DOHH2 (cell line): ENCODE measurements around the gene ERCC3.

Source experiments
- H3F3A ChIP-seq: fragments of 200-600 bp; sonication (generic), shearing (Covaris generic); 2 replicates; pipeline ENCODE4 v1.6.0; 2016; ENCODE audit warnings: antibody characterized with exemption, mild to moderate bottlenecking; ENCODE audit not compliant: control insufficient read depth, insufficient read depth
- H3K27ac ChIP-seq: fragments of 200-600 bp; sonication (generic); 2 replicates; pipeline ENCODE4 v1.5.1; 2014; ENCODE audit warnings: low read depth, mild to moderate bottlenecking, low read length, moderate library complexity
- H3K27me3 ChIP-seq: fragments of 200-600 bp; sonication (generic); 2 replicates; pipeline ENCODE4 v1.6.1; 2014; ENCODE audit warnings: mild to moderate bottlenecking, low read length, mixed read lengths; ENCODE audit not compliant: control insufficient read depth
- H3K36me3 ChIP-seq: fragments of 200-600 bp; sonication (generic); 2 replicates; pipeline ENCODE4 v1.6.1; 2014; ENCODE audit warnings: mild to moderate bottlenecking, low read length, moderate library complexity, mixed read lengths; ENCODE audit not compliant: control insufficient read depth
- H3K4me1 ChIP-seq: fragments of 200-600 bp; sonication (generic); 2 replicates; pipeline ENCODE4 v1.6.1; 2014; ENCODE audit warnings: mild to moderate bottlenecking, low read length, mixed read lengths; ENCODE audit not compliant: control insufficient read depth
- H3K4me2 ChIP-seq: fragments of 200-600 bp; sonication (generic); 2 replicates; pipeline ENCODE4 v1.6.0; 2014; ENCODE audit warnings: mild to moderate bottlenecking, low read length, moderate library complexity
- H3K4me3 ChIP-seq: fragments of 200-600 bp; sonication (generic); 2 replicates; pipeline ENCODE4 v1.5.1; 2014; ENCODE audit warnings: mild to moderate bottlenecking, low read length, mixed read lengths
- H3K79me2 ChIP-seq: fragments of 200-600 bp; sonication (generic); 2 replicates; pipeline ENCODE4 v1.6.1; 2014; ENCODE audit warnings: mild to moderate bottlenecking, low read length, mixed read lengths; ENCODE audit not compliant: control insufficient read depth
- H3K9me2 ChIP-seq: fragments of 200-600 bp; sonication (generic); replicated peaks from 2 replicates; pipeline ENCODE4 v1.6.1; 2014; ENCODE audit warnings: mild to moderate bottlenecking, low read length, mixed read lengths; ENCODE audit not compliant: control insufficient read depth
- H3K9me3 ChIP-seq: fragments of 200-600 bp; sonication (generic); 2 replicates; pipeline ENCODE4 v1.6.1; 2014; ENCODE audit warnings: antibody characterized with exemption, low read length, mixed read lengths; ENCODE audit not compliant: control insufficient read depth, insufficient read depth
- H4K20me1 ChIP-seq: fragments of 200-600 bp; sonication (generic); 2 replicates; pipeline ENCODE4 v1.6.0; 2014; ENCODE audit warnings: low read depth, mild to moderate bottlenecking, antibody characterized with exemption, low read length, moderate library complexity; ENCODE audit not compliant: control insufficient read depth, insufficient read depth
- EZH2phosphoT487 ChIP-seq: fragments of 200-600 bp; sonication (generic); IDR thresholded peaks from 2 replicates; pipeline ENCODE4 v1.6.1; 2017; ENCODE audit warnings: borderline replicate concordance, mild to moderate bottlenecking, antibody characterized with exemption, low read length, moderate library complexity, mixed read lengths
- TF ChIP-seq, protein P1 (sequence below): fragments of 200-600 bp; sonication (generic); IDR thresholded peaks from one replicate; pipeline ENCODE4 v1.5.1; 2014; ENCODE audit warnings: antibody characterized with exemption, mild to moderate bottlenecking, low read depth, low read length; ENCODE audit not compliant: poor library complexity, severe bottlenecking

ERCC3 gene

DNA sequence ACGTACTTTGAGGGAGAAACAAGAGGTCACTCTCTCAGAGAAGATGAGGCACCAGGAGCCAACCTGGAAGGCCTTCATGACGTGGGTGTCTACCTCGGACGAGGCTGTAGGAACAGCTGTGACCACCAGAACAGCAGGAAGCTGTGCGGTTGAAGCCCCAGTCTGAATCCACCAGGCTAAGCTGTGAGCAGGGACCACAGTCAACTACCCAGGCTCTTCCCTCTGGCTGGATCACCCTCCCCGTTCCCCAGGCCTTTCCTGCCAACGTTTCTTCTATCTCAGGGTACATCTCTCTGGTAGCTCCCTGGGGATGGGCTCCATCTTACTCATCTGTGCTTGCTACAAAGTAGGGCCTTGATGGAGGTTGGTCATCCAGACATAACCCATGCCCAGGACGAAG, 37.1 kb downstream of the ERCC3 start:
- Histone ChIP-seq H3K27me3 (no peaks in the 10 kb centered on the region), H3F3A (no peaks in the 10 kb centered on the region), H3K79me2 (no peaks in the 10 kb centered on the region), H4K20me1 (no peaks in the 10 kb centered on the region), H3K4me3 (no peak overlapping the region), H3K4me1 (no peaks in the 10 kb centered on the region), H3K9me3 (no peaks in the 10 kb centered on the region), H3K36me3 (peaks cover 49% of the 10 kb centered on the region), H3K9me2 (no peaks in the 10 kb centered on the region), H3K4me2 (no peak overlapping the region), H3K27ac (no peak overlapping the region)
- no peak for TF ChIP-seq EZH2phosphoT487
- TF ChIP-seq, protein P1, sequence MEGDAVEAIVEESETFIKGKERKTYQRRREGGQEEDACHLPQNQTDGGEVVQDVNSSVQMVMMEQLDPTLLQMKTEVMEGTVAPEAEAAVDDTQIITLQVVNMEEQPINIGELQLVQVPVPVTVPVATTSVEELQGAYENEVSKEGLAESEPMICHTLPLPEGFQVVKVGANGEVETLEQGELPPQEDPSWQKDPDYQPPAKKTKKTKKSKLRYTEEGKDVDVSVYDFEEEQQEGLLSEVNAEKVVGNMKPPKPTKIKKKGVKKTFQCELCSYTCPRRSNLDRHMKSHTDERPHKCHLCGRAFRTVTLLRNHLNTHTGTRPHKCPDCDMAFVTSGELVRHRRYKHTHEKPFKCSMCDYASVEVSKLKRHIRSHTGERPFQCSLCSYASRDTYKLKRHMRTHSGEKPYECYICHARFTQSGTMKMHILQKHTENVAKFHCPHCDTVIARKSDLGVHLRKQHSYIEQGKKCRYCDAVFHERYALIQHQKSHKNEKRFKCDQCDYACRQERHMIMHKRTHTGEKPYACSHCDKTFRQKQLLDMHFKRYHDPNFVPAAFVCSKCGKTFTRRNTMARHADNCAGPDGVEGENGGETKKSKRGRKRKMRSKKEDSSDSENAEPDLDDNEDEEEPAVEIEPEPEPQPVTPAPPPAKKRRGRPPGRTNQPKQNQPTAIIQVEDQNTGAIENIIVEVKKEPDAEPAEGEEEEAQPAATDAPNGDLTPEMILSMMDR: no peak

GRCh38 chr2:127256381-127256780, 37.6 kb downstream of the ERCC3 start:
- no peaks in the 10 kb centered on the region for H4K20me1 ChIP-seq
- no peaks in the 10 kb centered on the region for H3K9me3 ChIP-seq
- H3F3A ChIP-seq: no peaks in the 10 kb centered on the region
- H3K4me3 ChIP-seq: no peak overlapping the region
- TF ChIP-seq EZH2phosphoT487: no peak
- H3K4me1 ChIP-seq: no peaks in the 10 kb centered on the region
- H3K27ac ChIP-seq: no peak overlapping the region
- no peak overlapping the region for H3K4me2 ChIP-seq
- no peaks in the 10 kb centered on the region for H3K9me2 ChIP-seq
- H3K36me3 ChIP-seq: peaks cover 47% of the 10 kb centered on the region
- no peaks in the 10 kb centered on the region for H3K79me2 ChIP-seq
- H3K27me3 ChIP-seq: no peaks in the 10 kb centered on the region

- Histone ChIP-seq H3K9me3 (no peaks in the 10 kb centered on the region), H3K4me2 (no peak overlapping the region), H3K9me2 (no peaks in the 10 kb centered on the region), H3K4me3 (no peak overlapping the region), H3K4me1 (no peaks in the 10 kb centered on the region), H3F3A (no peaks in the 10 kb centered on the region), H3K36me3 (peaks cover 41% of the 10 kb centered on the region), H3K27me3 (no peaks in the 10 kb centered on the region), H3K27ac (no peak overlapping the region), H3K79me2 (no peaks in the 10 kb centered on the region), H4K20me1 (no peaks in the 10 kb centered on the region)
- no peak for TF ChIP-seq EZH2phosphoT487
- TF ChIP-seq, protein P1: no peak
These were observed 38.2 kb downstream of the ERCC3 start for GRCh38 chr2:127255721-127256120.

- Histone ChIP-seq H3F3A (no peaks in the 10 kb centered on the region), H3K27me3 (no peaks in the 10 kb centered on the region), H3K9me2 (no peaks in the 10 kb centered on the region), H4K20me1 (no peaks in the 10 kb centered on the region), H3K79me2 (no peaks in the 10 kb centered on the region), H3K4me2 (no peak overlapping the region), H3K9me3 (no peaks in the 10 kb centered on the region), H3K4me1 (no peaks in the 10 kb centered on the region), H3K27ac (no peak overlapping the region), H3K36me3 (peaks cover 35% of the 10 kb centered on the region), H3K4me3 (no peak overlapping the region)
- no peak for TF ChIP-seq EZH2phosphoT487
- TF ChIP-seq, protein P1: no peak
These were observed 38.8 kb downstream of the ERCC3 start for GRCh38 chr2:127255146-127255545.
